B cell (primary cell): ENCODE measurements around the gene CEP112. TPM values are rescaled to one million over a fixed set of nuclear protein-coding genes. Genes with fewer than 3 reads are reported as not detected.
"Not testable (repeated sequence)": the region's sequence is repeated elsewhere in the genome, so short reads cannot be mapped to it uniquely, and the experiment has no call there.

Source experiments
- ATAC-seq: fragments of 200-7000 bp; cut with Tn5 transposase; one replicate; pipeline ENCODE4 v1.10.0; 2021; ENCODE audit warnings: low read depth, mild to moderate bottlenecking, moderate number of reproducible peaks, moderate library complexity
- CTCF ChIA-PET: fragments of 350-600 bp; sonication (Branson Sonifier 250); formaldehyde crosslinking; loops from one replicate; lab custom pipeline; 2021; ENCODE audit warnings: antibody characterized with exemption, inconsistent platforms; lab: Charles Lee
- POLR2A ChIA-PET: fragments of 350-600 bp; sonication (Branson Sonifier 250); formaldehyde crosslinking; loops from one replicate; lab custom pipeline; 2021; ENCODE audit warnings: antibody characterized with exemption; lab: Charles Lee
- DNase-seq: peaks from one replicate; pipeline ENCODE4 v3.0.0; 2013
- H2AFZ ChIP-seq: 2 replicates; pipeline ENCODE4 v1.6.1; 2012; ENCODE audit warnings: mild to moderate bottlenecking, low read depth, low read length; ENCODE audit not compliant: insufficient read depth, poor library complexity, severe bottlenecking
- H3K27ac ChIP-seq, 2 donors: 1 replicate in 1 of 2; 2 replicates in 1 of 2; pipeline ENCODE4 v1.5.1; 2012 to 2013; ENCODE audit warnings: low read length in 2 of 2, mild to moderate bottlenecking in 2 of 2, moderate library complexity in 1 of 2
- H3K27me3 ChIP-seq, 4 experiments: fragments of 200-600 bp in 1 of 4; sonication (generic) in 1 of 4; replicated peaks in 1 of 4; 1 replicate in 2 of 4; 2 replicates in 2 of 4; pipeline versions ENCODE4 v1.6.1 to v1.7.0; 2013 to 2016; ENCODE audit warnings: low read length in 3 of 4, mild to moderate bottlenecking in 2 of 4, mixed read lengths in 1 of 4, moderate library complexity in 1 of 4; ENCODE audit not compliant: insufficient read depth in 4 of 4, control insufficient read depth in 3 of 4; ENCODE audit errors: control extremely low read depth in 1 of 4
- H3K36me3 ChIP-seq, 2 experiments: replicated peaks in 1 of 2; 1 replicate in 1 of 2; 2 replicates in 1 of 2; pipeline versions ENCODE4 v1.6.1 to v1.7.1; 2013; ENCODE audit warnings: low read length in 1 of 2; ENCODE audit not compliant: insufficient read depth in 2 of 2, control insufficient read depth in 1 of 2; ENCODE audit errors: control extremely low read depth in 1 of 2, extremely low read depth in 1 of 2
- H3K4me1 ChIP-seq, 2 donors: fragments of 200-600 bp in 1 of 2; sonication (generic) in 1 of 2; 1 replicate in 1 of 2; 2 replicates in 1 of 2; pipeline versions ENCODE4 v1.5.1 to v1.6.1; 2013 to 2017; ENCODE audit warnings: low read length in 2 of 2; ENCODE audit not compliant: control insufficient read depth in 2 of 2, insufficient read depth in 2 of 2
- H3K4me2 ChIP-seq: replicated peaks from 2 replicates; pipeline ENCODE3; 2012; ENCODE audit warnings: mild to moderate bottlenecking, low read depth, low read length; ENCODE audit not compliant: poor library complexity, severe bottlenecking
- H3K4me3 ChIP-seq, 5 experiments: fragments of 200-600 bp in 1 of 5; sonication (generic) in 1 of 5; 1 replicate in 3 of 5; 2 replicates in 2 of 5; pipeline versions ENCODE4 v1.5.1 to v1.7.0; 2011 to 2016; ENCODE audit warnings: low read length in 4 of 5, mild to moderate bottlenecking in 4 of 5, low read depth in 2 of 5, control low read depth in 1 of 5, moderate library complexity in 1 of 5; ENCODE audit not compliant: insufficient read depth in 1 of 5; ENCODE audit errors: control extremely low read depth in 1 of 5, extremely low read depth in 1 of 5
- H3K79me2 ChIP-seq: fragments of 200-600 bp; sonication (generic); one replicate; pipeline ENCODE4 v1.6.0; 2016; ENCODE audit warnings: low read length; ENCODE audit not compliant: control insufficient read depth, insufficient read depth
- H3K9ac ChIP-seq: fragments of 200-600 bp; sonication (generic); 2 replicates; pipeline ENCODE4 v1.6.1; 2017; ENCODE audit warnings: mild to moderate bottlenecking, low read length, moderate library complexity
- H3K9me3 ChIP-seq, 3 donors: one replicate each; pipeline versions ENCODE4 v1.6.1 to v1.7.1; 2013; ENCODE audit warnings: low read length in 2 of 3; ENCODE audit not compliant: control insufficient read depth in 2 of 3, insufficient read depth in 1 of 3; ENCODE audit errors: control extremely low read depth in 1 of 3
- H4K20me1 ChIP-seq: 2 replicates; pipeline ENCODE4 v1.6.0; 2012; ENCODE audit warnings: mild to moderate bottlenecking, low read length; ENCODE audit not compliant: insufficient read depth, control insufficient read depth, poor library complexity, severe bottlenecking
- H3K27ac Mint-ChIP-seq: one replicate; pipeline ENCODE4 v1.8.0; 2021; ENCODE audit warnings: mixed read lengths
- H3K27me3 Mint-ChIP-seq: one replicate; pipeline ENCODE4 v1.8.0; 2021; ENCODE audit warnings: mixed read lengths
- H3K4me1 Mint-ChIP-seq: one replicate; pipeline ENCODE4 v1.8.0; 2021; ENCODE audit warnings: mixed read lengths
- H3K4me3 Mint-ChIP-seq: one replicate; pipeline ENCODE4 v1.8.0; 2021; ENCODE audit warnings: mixed read lengths
- H3K9me3 Mint-ChIP-seq: one replicate; pipeline ENCODE4 v1.8.0; 2022; ENCODE audit warnings: mixed read lengths; ENCODE audit not compliant: insufficient read depth
- CTCF ChIP-seq: fragments of 200-600 bp; IDR thresholded peaks from one replicate; pipeline ENCODE4 v1.8.0; 2022; ENCODE audit warnings: antibody characterized with exemption, mild to moderate bottlenecking
- EZH2 ChIP-seq: IDR thresholded peaks from 2 replicates; pipeline ENCODE4 v1.6.1; 2012; ENCODE audit warnings: borderline replicate concordance, low read depth, mild to moderate bottlenecking, moderate library complexity, low read length; ENCODE audit not compliant: insufficient read depth, poor library complexity, severe bottlenecking
- WGBS: methylation state at CpG from one replicate; pipeline ENCODE4 v1.1.5; 2013; ENCODE audit warnings: missing lambda C conversion rate; ENCODE audit not compliant: insufficient coverage; 5-methylcytosine and 5-hydroxymethylcytosine counted together
- intact Hi-C: fragments of 100-400 bp; cut with micrococcal nuclease; formaldehyde crosslinking; loops from one replicate; pipeline ENCODE4 v1.10.0; 2022
- polyA plus RNA-seq: library from polyadenylated mRNA; depleted of rRNA; stranded (reverse); fragments of >200 nt; gene quantifications from 2 replicates; pipeline ENCODE4 v1.2.3, GENCODE V29; 2012
- total RNA-seq, 2 donors: library from RNA; stranded (reverse); fragments of 120-200 nt in 1 of 2; gene quantifications; 1 replicate in 1 of 2; 2 replicates in 1 of 2; pipeline versions ENCODE4 v1.2.3 to v1.2.4, GENCODE V29; 2013 to 2022

Gene CEP112
- total and polyA plus RNA-seq, 2 donors (not counting 1 experiment from before 2014, with no cell fraction given): 0.57 to 4.6 TPM

- Histone ChIP-seq H4K20me1 (no peaks in the 10 kb centered on the region), H3K27me3 (no peaks in the 10 kb centered on the region), H3K4me2 (no peak overlapping the region), H3K79me2 (no peaks in the 10 kb centered on the region), H3K4me1 (no peaks in the 10 kb centered on the region), H3K9ac (no peak overlapping the region), H3K4me3 (no peak overlapping the region), H3K27ac (no peak overlapping the region), H2AFZ (no peak overlapping the region), H3K36me3 (no peaks in the 10 kb centered on the region), H3K9me3 (no peaks in the 10 kb centered on the region)
- ChIA-PET POLR2A (no interaction called here), CTCF (no interaction called here)
- Mint-ChIP-seq H3K27me3 (peaks cover 2% of the 10 kb centered on the region), H3K27ac (no peak overlapping the region), H3K4me1 (no peaks in the 10 kb centered on the region), H3K4me3 (no peak overlapping the region), H3K9me3 (no peaks in the 10 kb centered on the region)
- TF ChIP-seq CTCF (no peak), EZH2 (no peak)
- intact Hi-C loops: no loop called here
- WGBS: 100% methylated on average over 1 of the region's 4 CpGs
- no peak for ATAC-seq
- no peak for DNase-seq
These were observed 408.0 kb downstream of the CEP112 start for GRCh38 chr17:65783845-65784334.

GRCh38 chr17:65782104-65782706, 409.7 kb downstream of the CEP112 start:
- H3K9me3 Mint-ChIP-seq, H3K27me3 ChIP-seq, H3K4me2 ChIP-seq, intact Hi-C loops, H3K4me1 Mint-ChIP-seq, H3K79me2 ChIP-seq, ATAC-seq, H4K20me1 ChIP-seq, H2AFZ ChIP-seq, H3K4me1 ChIP-seq, H3K4me3 ChIP-seq, H3K4me3 Mint-ChIP-seq, DNase-seq, H3K36me3 ChIP-seq, H3K27ac ChIP-seq, H3K9me3 ChIP-seq, CTCF ChIA-PET, POLR2A ChIA-PET, H3K27me3 Mint-ChIP-seq, H3K9ac ChIP-seq, H3K27ac Mint-ChIP-seq: not testable (repeated sequence)
- no CpG with 5 or more reads among the region's 1 CpG for WGBS
